Esophagus (tissue), 2 donors: ENCODE results near the gene MUC6. TPM values are rescaled to one million over a fixed set of nuclear protein-coding genes. Genes with fewer than 3 reads are reported as not detected.
"Not testable (repeated sequence)": the region's sequence is repeated elsewhere in the genome, so short reads cannot be mapped to it uniquely, and the experiment has no call there.

Experiments
- H3K27ac ChIP-seq, 2 donors: one replicate each; pipeline ENCODE4 v1.5.1; 2013; ENCODE audit warnings: low read depth in 2 of 2, mild to moderate bottlenecking in 2 of 2, inconsistent platforms in 1 of 2, low read length in 1 of 2, moderate library complexity in 1 of 2
- H3K27me3 ChIP-seq, 2 donors: one replicate each; pipeline ENCODE4 v1.6.1; 2013; ENCODE audit warnings: low read length in 2 of 2, control low read depth in 1 of 2, mild to moderate bottlenecking in 1 of 2; ENCODE audit not compliant: insufficient read depth in 2 of 2, control insufficient read depth in 1 of 2
- H3K36me3 ChIP-seq, 2 donors: one replicate each; pipeline ENCODE4 v1.6.1; 2013; ENCODE audit warnings: low read length in 1 of 2; ENCODE audit not compliant: control insufficient read depth in 2 of 2, insufficient read depth in 2 of 2
- H3K4me1 ChIP-seq, 2 donors: one replicate each; pipeline ENCODE4 v1.6.1; 2013; ENCODE audit warnings: low read length in 1 of 2; ENCODE audit not compliant: control insufficient read depth in 2 of 2, insufficient read depth in 2 of 2
- H3K4me3 ChIP-seq, 2 donors: one replicate each; pipeline ENCODE4 v1.5.1; 2013; ENCODE audit warnings: low read length in 2 of 2, mild to moderate bottlenecking in 2 of 2, low read depth in 1 of 2, moderate library complexity in 1 of 2
- H3K9me3 ChIP-seq, 2 donors: one replicate each; pipeline ENCODE4 v1.6.1; 2013; ENCODE audit warnings: mild to moderate bottlenecking in 2 of 2, low read depth in 1 of 2, low read length in 1 of 2, moderate library complexity in 1 of 2; ENCODE audit not compliant: control insufficient read depth in 2 of 2, insufficient read depth in 1 of 2
- WGBS, 2 donors: extraction: QIAGEN DNeasy Blood & Tissue Kit; methylation state at CpG; one replicate each; pipeline ENCODE4 v1.1.7; 2013; 5-methylcytosine and 5-hydroxymethylcytosine counted together
- polyA plus RNA-seq, 2 donors: library from polyadenylated mRNA; stranded (reverse); fragments of 200-250 nt; gene quantifications; one replicate each; pipeline ENCODE4 v1.2.3, GENCODE V29; 2013
- donor health status: healthy with polysubstance abuse.
- donor health status: Bipolar disorder and iron deficiency.

Gene MUC6
- polyA plus RNA-seq, 2 donors, result 0.26 to 0.46 TPM

DNA sequence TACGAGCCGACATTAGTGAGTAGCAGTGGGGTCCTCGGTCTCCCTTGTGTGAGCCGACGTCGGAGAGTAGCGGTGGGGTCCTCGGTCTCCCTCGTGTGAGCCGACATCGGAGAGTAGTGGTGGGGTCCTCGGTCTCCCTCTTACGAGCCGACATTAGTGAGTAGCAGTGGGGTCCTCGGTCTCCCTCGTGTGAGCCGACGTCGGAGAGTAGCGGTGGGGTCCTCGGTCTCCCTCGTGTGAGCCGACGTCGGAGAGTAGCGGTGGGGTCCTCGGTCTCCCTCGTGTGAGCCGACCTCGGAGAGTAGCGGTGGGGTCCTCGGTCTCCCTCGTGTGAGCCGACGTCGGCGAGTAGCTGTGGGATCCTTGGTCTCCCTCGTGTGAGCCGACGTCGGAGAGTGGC lies 61.1 kb downstream of the MUC6 start:
- H3K27ac ChIP-seq, H3K27me3 ChIP-seq, H3K4me1 ChIP-seq, H3K4me3 ChIP-seq, H3K9me3 ChIP-seq: not testable (repeated sequence)
- peaks cover 19 to 59% of the 10 kb centered on the region in 2 donors for H3K36me3 ChIP-seq
- 87 to 94% methylated on average over 41 of the region's 41 CpGs for WGBS, 2 donors

DNA sequence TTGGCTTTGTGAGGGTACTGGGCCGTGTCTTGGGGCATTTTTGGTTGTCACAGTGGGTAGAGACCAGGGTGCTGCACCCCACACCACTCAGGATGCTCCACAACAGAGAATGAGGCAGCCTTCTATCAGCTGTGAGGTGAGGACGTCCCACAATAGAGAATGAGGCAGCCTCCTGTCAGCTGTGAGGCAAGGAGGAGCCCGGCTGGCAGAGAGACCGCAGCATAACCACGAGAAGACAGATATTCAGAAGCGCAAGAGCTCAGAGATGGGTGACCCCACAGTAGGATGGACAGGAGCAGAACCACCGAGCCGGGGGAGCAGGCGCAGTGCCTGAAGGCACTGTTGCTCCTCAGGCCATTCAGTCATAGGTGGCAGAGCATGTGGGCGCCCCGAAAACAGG lies 63.3 kb downstream of the MUC6 start:
- H3K27ac ChIP-seq, result no peak overlapping the region
- H3K9me3 ChIP-seq, result no peaks in the 10 kb centered on the region
- no peaks in the 10 kb centered on the region for H3K27me3 ChIP-seq
- no peak overlapping the region for H3K4me3 ChIP-seq
- peaks cover 0 to 6% of the 10 kb centered on the region in 2 donors for H3K4me1 ChIP-seq
- 90 to 96% methylated on average over 11 of the region's 11 CpGs for WGBS, 2 donors
- H3K36me3 ChIP-seq, result peaks cover 17 to 57% of the 10 kb centered on the region in 2 donors

DNA sequence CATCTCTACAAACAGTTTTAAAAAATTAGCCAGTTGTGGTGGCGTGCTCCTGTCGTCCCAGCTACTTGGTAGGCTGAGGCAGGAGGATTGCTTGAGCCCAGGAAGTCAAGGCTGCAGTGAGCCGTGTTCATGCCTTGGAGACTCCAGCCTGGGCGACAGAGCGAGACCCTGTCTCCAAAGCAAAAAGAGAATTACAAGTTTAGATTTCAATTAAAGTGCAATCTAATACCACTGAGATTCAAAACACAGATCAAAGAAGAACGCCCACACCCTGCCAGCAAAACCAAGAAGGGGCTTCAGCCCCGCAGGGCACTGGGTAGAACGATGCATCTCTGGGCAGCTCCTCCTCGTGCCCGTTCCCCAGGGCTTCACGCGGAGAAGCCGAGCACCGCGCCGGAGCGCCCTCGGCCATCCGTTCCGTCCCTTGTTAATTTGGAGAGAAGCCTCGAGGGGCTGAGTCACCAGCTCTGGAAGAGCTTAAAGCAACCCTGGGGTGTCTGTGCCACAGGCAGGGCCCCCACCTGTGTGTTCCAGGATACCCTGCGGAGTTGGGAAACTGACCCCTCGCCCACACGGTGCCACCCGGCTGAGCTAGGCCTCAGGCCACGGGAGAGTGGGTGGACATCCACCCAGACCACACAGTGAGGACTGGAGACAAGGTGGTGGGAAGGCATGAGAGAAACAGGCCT lies 63.9 kb downstream of the MUC6 start:
- WGBS, 2 donors, result 95 to 96% methylated on average over 26 of the region's 26 CpGs
- Histone ChIP-seq H3K4me3 (no peak overlapping the region), H3K27ac (no peak overlapping the region), H3K4me1 (peaks cover 0 to 6% of the 10 kb centered on the region in 2 donors), H3K27me3 (no peaks in the 10 kb centered on the region), H3K36me3 (peaks cover 11 to 51% of the 10 kb centered on the region in 2 donors), H3K9me3 (no peaks in the 10 kb centered on the region)

DNA sequence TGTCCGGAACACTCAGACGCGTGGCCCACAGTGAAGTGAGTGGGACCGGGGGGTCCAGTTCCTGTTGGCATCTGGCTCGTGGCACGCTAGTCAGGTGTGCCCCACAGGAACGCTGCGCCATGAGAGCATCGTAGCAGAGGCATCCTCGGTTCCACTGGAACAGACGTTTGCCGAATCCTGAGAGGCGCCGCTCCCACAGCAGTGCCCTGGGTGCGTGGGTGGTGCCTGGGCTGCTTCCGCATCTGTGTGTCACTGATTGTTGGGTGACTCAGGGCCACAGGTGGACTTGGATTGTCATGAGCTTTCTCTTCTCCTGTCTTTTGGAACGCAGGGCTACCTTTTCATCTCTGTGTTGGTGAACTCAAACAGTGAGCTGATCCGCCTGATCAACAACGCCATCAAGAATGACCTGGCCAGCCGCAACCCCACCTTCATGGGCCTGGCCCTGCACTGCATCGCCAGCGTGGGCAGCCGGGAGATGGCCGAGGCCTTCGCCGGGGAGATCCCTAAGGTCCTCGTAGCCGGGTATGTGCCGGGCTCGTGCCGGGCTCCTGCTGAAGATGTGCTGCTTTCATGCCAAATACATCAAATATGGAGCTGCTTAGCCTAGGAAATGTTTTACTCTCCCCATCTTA lies 64.7 kb downstream of the MUC6 start:
- H3K9me3 ChIP-seq, result no peaks in the 10 kb centered on the region
- H3K36me3 ChIP-seq, result peaks cover 9 to 43% of the 10 kb centered on the region in 2 donors
- 91 to 95% methylated on average over 31 of the region's 31 CpGs for WGBS, 2 donors
- no peak overlapping the region for H3K4me3 ChIP-seq
- no peaks in the 10 kb centered on the region for H3K27me3 ChIP-seq
- H3K4me1 ChIP-seq, result peaks cover 0 to 4% of the 10 kb centered on the region in 2 donors
- H3K27ac ChIP-seq, result no peak overlapping the region

DNA sequence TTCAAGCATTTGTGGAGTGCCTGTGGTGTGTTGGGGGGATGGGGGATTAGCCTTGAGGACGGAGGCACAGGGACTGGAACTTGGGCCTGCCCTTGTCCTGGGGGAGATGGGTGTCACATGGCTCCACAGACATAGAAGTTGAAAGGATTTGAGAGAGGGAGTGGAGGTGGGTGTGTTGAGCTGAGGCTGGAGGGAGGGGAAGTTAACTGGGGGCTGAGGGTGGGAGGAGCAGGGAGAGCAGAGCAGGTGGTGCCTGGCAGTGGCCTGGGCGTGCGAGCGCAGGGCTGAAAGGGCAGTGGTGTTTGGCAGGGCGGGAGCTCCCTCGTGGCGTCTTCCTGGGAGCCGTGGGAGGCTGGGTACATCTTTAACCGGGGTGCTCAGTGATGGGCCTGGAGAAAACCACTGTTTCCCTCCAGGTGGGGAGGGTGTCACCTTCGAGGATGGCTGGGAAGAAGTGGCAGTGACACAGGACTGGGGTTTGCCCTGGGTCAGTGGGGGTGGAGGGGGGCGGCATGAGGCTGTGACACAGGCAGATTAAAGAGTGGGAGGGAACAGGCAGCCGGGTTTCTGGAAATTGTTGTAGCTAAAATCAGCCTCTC lies 65.3 kb downstream of the MUC6 start:
- no peak overlapping the region for H3K27ac ChIP-seq
- 82 to 84% methylated on average over 12 of the region's 12 CpGs for WGBS, 2 donors
- no peaks in the 10 kb centered on the region for H3K27me3 ChIP-seq
- H3K9me3 ChIP-seq, result no peaks in the 10 kb centered on the region
- peaks cover 0 to 2% of the 10 kb centered on the region in 2 donors for H3K4me1 ChIP-seq
- peaks cover 9 to 42% of the 10 kb centered on the region in 2 donors for H3K36me3 ChIP-seq
- no peak overlapping the region for H3K4me3 ChIP-seq

DNA sequence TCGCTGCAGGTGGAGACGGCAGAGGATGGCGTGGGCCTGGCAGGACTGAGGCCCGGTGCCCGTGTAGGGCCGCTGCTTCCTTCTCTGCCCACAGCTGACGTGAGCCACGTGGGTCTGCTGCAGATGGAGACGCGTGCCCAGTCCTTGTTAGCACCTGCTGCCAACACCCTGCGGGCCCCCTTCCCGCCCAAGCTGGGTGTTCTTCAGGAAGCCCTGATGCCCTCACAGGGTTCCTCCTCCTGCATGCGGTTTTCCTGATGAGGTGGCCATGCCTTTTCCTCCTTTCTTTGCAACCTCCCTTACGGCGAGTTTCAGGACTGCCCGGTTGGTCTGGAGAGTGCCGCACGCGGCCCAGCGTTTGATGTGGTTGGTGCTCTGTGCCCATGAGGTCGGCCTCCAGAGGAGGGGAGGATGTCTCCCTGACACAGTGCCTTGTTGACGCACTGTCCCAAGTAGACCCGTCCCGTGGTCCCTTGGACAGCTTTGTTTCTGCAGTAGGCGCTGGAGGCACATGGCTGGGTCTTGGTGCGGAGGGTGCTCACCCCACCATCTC lies 66.1 kb downstream of the MUC6 start:
- no peak overlapping the region for H3K4me3 ChIP-seq
- 78 to 89% methylated on average over 26 of the region's 26 CpGs for WGBS, 2 donors
- H3K27me3 ChIP-seq, result no peaks in the 10 kb centered on the region
- H3K36me3 ChIP-seq, result peaks cover 9 to 40% of the 10 kb centered on the region in 2 donors
- H3K4me1 ChIP-seq, result peaks cover 0 to 2% of the 10 kb centered on the region in 2 donors
- H3K27ac ChIP-seq, result no peak overlapping the region
- H3K9me3 ChIP-seq, result no peaks in the 10 kb centered on the region

DNA sequence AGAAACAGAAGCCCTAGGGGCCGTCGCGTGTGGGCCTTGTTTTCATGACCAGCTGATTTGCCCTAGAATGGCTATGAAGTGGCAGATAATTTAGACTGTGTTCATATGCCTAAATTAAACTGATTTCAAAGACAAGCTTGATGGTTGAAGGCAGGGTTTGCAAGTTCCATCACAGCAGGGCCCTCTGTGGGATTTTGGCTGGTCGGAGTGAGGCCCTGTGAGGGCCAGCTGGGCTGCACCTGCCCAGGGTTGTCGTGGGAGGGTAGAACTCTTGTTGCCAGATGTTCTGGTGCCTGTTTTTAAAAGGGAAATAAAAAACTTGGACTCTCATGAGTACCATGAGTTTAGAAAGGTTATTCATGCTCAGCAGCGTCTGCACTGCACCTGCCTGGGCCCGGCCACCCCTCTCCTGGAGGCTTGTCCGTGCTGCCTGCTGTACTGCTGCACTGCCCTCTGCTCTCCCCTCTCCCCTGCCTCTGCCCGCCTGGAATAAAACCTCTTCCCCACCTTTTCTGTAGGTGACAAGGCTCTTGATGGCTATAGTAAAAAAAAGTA lies 66.8 kb downstream of the MUC6 start:
- no peaks in the 10 kb centered on the region for H3K9me3 ChIP-seq
- H3K27me3 ChIP-seq, result no peaks in the 10 kb centered on the region
- 85 to 87% methylated on average over 9 of the region's 9 CpGs for whole genome bisulfite sequencing, 2 donors
- no peak overlapping the region for H3K27ac ChIP-seq
- peaks cover 9 to 36% of the 10 kb centered on the region in 2 donors for H3K36me3 ChIP-seq
- H3K4me1 ChIP-seq, result peaks cover 0 to 2% of the 10 kb centered on the region in 2 donors
- no peak overlapping the region for H3K4me3 ChIP-seq

DNA sequence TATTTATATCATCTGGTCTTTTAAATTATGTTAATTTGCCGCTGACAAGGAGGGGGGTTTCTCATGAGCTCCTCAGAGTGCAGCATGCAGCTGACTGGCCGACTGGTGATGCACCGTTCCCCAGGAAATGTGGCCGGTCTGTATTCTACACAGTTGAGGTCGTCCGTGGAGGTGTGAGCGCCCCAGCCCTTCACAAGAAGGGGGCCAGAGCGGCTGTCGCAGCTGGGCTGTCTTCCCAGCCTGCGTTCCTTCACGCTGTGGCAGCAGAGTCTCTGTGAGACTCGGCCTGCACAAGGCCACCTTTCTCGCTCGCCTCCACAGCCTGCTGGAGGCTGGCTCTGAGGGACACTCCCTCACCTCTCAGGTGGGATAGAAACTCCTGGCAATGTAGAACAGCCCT lies 67.7 kb downstream of the MUC6 start:
- H3K36me3 ChIP-seq, result peaks cover 15 to 40% of the 10 kb centered on the region in 2 donors
- no peak overlapping the region for H3K4me3 ChIP-seq
- H3K4me1 ChIP-seq, result peaks cover 0 to 1% of the 10 kb centered on the region in 2 donors
- 95 to 96% methylated on average over 14 of the region's 14 CpGs for whole genome bisulfite sequencing, 2 donors
- H3K9me3 ChIP-seq, result no peaks in the 10 kb centered on the region
- H3K27ac ChIP-seq, result no peak overlapping the region
- no peaks in the 10 kb centered on the region for H3K27me3 ChIP-seq

DNA sequence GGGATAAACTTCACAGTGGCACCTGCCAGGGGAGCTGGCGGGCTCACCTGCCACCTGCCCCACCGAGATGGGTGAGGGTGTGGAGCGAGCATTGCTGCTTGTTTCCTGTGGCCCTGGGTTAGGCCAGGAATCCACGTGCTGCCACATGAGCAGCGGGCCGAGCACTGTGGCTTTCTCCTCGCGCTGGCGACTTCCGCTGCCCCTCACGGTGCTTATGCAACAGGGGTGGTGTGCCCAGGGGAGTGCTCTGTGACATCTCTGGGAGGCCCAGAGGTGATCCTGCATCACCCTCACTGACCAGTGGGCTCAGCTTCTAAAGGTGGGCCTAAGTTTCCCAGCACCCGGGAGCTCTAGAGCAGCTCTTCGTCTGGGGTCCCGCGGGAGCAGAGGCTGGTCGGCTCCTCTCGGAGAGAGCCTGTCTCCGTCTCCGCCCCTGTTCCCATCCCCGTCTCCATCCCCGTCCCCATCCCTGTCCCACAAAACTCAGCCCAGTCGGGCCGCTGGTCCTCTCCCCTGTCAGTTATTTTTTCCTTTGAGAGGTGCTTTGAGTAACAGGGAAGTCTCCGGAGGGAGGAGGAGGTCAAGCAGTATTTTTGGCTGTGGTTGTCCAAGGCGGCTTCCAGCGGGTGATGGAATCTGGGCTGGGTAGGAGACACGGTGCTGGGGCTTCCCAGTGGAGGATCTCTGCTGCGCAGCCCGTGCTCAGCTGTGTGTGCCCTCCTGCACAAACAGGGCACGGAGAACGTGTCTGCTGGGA lies 68.3 kb downstream of the MUC6 start:
- Histone ChIP-seq H3K4me3 (no peak overlapping the region), H3K27ac (no peak overlapping the region), H3K4me1 (no peaks in the 10 kb centered on the region), H3K27me3 (no peaks in the 10 kb centered on the region), H3K36me3 (peaks cover 11 to 36% of the 10 kb centered on the region in 2 donors), H3K9me3 (no peaks in the 10 kb centered on the region)
- WGBS, 2 donors, result 86 to 87% methylated on average over 31 of the region's 31 CpGs
